ENCODE results near the gene MCTP2.

DNA sequence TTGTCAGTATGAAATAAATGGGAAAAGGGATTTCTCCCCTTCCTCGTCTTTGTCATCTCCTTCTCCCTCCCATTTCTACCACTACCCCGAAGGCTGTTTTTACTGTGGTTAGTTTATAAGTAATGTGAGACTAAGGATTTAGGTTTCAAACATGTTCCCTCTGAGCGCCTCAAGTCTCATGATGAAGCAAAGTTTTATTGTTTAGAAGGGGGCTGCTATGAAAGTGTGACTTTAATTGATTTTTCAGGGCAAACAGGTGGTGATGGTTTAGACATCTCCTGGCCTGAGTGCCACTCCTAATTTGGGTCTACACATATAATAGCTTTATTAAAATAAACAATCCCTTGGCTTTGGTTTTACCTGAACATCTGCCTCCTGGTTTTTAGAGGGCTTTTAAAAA lies 185.5 kb downstream of the MCTP2 start:
- TF ChIP-seq, protein P1, sequence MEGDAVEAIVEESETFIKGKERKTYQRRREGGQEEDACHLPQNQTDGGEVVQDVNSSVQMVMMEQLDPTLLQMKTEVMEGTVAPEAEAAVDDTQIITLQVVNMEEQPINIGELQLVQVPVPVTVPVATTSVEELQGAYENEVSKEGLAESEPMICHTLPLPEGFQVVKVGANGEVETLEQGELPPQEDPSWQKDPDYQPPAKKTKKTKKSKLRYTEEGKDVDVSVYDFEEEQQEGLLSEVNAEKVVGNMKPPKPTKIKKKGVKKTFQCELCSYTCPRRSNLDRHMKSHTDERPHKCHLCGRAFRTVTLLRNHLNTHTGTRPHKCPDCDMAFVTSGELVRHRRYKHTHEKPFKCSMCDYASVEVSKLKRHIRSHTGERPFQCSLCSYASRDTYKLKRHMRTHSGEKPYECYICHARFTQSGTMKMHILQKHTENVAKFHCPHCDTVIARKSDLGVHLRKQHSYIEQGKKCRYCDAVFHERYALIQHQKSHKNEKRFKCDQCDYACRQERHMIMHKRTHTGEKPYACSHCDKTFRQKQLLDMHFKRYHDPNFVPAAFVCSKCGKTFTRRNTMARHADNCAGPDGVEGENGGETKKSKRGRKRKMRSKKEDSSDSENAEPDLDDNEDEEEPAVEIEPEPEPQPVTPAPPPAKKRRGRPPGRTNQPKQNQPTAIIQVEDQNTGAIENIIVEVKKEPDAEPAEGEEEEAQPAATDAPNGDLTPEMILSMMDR (IDR thresholded peaks at IDR 0.05) = no peak
- no peak for TF ChIP-seq POLR2A (IDR thresholded peaks at IDR 0.05)
